Measurements from ENCODE around the gene RARB. TPM values are rescaled to one million over a fixed set of nuclear protein-coding genes. Genes with fewer than 3 reads are reported as not detected.

The RARB gene
- total and polyA plus RNA-seq, 2 donors (not counting 3 experiments of a cell fraction or from before 2014, with no cell fraction given) = 15.3 to 23.4 TPM

GRCh38 chr3:25571285-25571684, 143.2 kb downstream of the RARB start:
- no peak overlapping the region for H3K27ac ChIP-seq (ENCODE audit: insufficient read depth, low read depth, low read length)
- H2AFZ ChIP-seq (ENCODE audit: low read depth, low read length) = no peak overlapping the region
- no peak overlapping the region for H3K4me2 ChIP-seq (ENCODE audit: insufficient read depth, low read length)
- H3K9me1 ChIP-seq (replicated peaks; ENCODE audit: control insufficient read depth, extremely low read depth, insufficient read depth, low read length) = no peaks in the 10 kb centered on the region
- ChIA-PET POLR2A (no interaction called here), CTCF (no interaction called here)
- no peak overlapping the region for H3K4me3 ChIP-seq (replicated peaks in 1 of 3; ENCODE audit: insufficient read depth in 1 of 3, low read depth in 1 of 3, low read length in 3 of 3)
- TF ChIP-seq POLR2AphosphoS5 (IDR thresholded peaks at IDR 0.05; ENCODE audit: insufficient read depth, low read depth, low read length) = no peak
- no peak for TF ChIP-seq CTCF (IDR thresholded peaks at IDR 0.05; ENCODE audit: extremely low read depth in 1 of 2, insufficient read depth in 1 of 2, low read depth in 1 of 2, low read length in 2 of 2)
- no peak for TF ChIP-seq EZH2 (IDR thresholded peaks at IDR 0.05; ENCODE audit: borderline replicate concordance, low read depth, low read length, severe bottlenecking)
- TF ChIP-seq POLR2A (IDR thresholded peaks at IDR 0.05; ENCODE audit: low read depth, low read length) = no peak
- TF ChIP-seq FOS (IDR thresholded peaks at IDR 0.05; ENCODE audit: borderline replicate concordance, insufficient read depth, low read length) = no peak
- no peak for TF ChIP-seq GATA2 (IDR thresholded peaks at IDR 0.05; ENCODE audit: insufficient read depth, insufficient read length, low read depth, low read length)
- no peak for TF ChIP-seq MAX (IDR thresholded peaks at IDR 0.05; ENCODE audit: insufficient read depth, insufficient read length)
- TF ChIP-seq JUN (IDR thresholded peaks at IDR 0.05; ENCODE audit: borderline replicate concordance, insufficient read depth, insufficient read length, low read depth) = no peak
- no peak for TF ChIP-seq MYC (IDR thresholded peaks at IDR 0.05; ENCODE audit: low read depth, low read length)
- no TSS peak for BruUV-seq (replicated peaks)
- DNase-seq (ENCODE audit: low read depth, low spot score) (no peak), FAIRE-seq (no peak)
- no peaks in the 10 kb centered on the region for H3K27me3 ChIP-seq (ENCODE audit: control insufficient read depth in 2 of 2, insufficient read depth in 2 of 2, low read length in 2 of 2)
- no peaks in the 10 kb centered on the region for H4K20me1 ChIP-seq (replicated peaks; ENCODE audit: control insufficient read depth, extremely low read depth, insufficient read depth, low read length)
- peaks cover 0 to 9% of the 10 kb centered on the region in 2 experiments for H3K36me3 ChIP-seq (ENCODE audit: control insufficient read depth in 2 of 2, extremely low read depth in 1 of 2, insufficient read depth in 2 of 2, low read length in 2 of 2)
- dilution Hi-C loops (cut with MboI; ENCODE audit: extremely low pct_ligation_motif_present, low sequenced_read_pairs) = no loop called here
- H3K79me2 ChIP-seq (ENCODE audit: control insufficient read depth, insufficient read depth, low read length) = no peaks in the 10 kb centered on the region
- H3K4me1 ChIP-seq (ENCODE audit: control insufficient read depth, extremely low read depth, insufficient read depth, low read length) = no peaks in the 10 kb centered on the region
- H3K9me3 ChIP-seq (replicated peaks; ENCODE audit: control insufficient read depth, insufficient read depth, low read length) = no peaks in the 10 kb centered on the region
- no peak overlapping the region for H3K9ac ChIP-seq (replicated peaks; ENCODE audit: extremely low read depth, insufficient read depth, low read length)
- intact Hi-C loops (cut with micrococcal nuclease) = no loop called here
